ENCODE data around the gene SLC34A1.

SLC34A1 gene

GRCh38 chr5:177386542-177386941 is 2.3 kb downstream of the SLC34A1 start:
- Histone ChIP-seq H3K27ac (ENCODE audit: insufficient read depth in 1 of 2, low read depth in 1 of 2, low read length in 2 of 2, poor library complexity in 1 of 2, severe bottlenecking in 2 of 2) (no peak overlapping the region), H3K4me1 (ENCODE audit: control extremely low read depth in 1 of 4, control insufficient read depth in 4 of 4, insufficient read depth in 4 of 4, low read length in 3 of 4) (peaks cover 0 to 45% (median 34%) of the 10 kb centered on the region in 4 experiments), H3K4me3 (ENCODE audit: control insufficient read depth in 1 of 7, extremely low read depth in 1 of 7, insufficient read depth in 4 of 7, low read depth in 2 of 7, low read length in 6 of 7) (no peak overlapping the region), H3K27me3 (replicated peaks in 2 of 5; ENCODE audit: control insufficient read depth in 4 of 5, insufficient read depth in 5 of 5, low read length in 4 of 5) (no peaks in the 10 kb centered on the region), H3K36me3 (ENCODE audit: control insufficient read depth in 4 of 4, insufficient read depth in 4 of 4, low read length in 3 of 4) (no peaks in the 10 kb centered on the region), H3K9me3 (ENCODE audit: control extremely low read depth in 1 of 5, control insufficient read depth in 4 of 5, insufficient read depth in 2 of 5, low read depth in 1 of 5, low read length in 4 of 5) (no peaks in the 10 kb centered on the region)
- no peak for DNase-seq
- POLR2A ChIA-PET: no interaction called here
- CTCF ChIA-PET: interaction anchor here (0.6 to 14.2 kb wide), 8 partner anchors 11 to 274 kb away, joined by 3 to 265 read pairs (median 4); partner anchors contain the start of genes PFN3 and PRR7
- WGBS (ENCODE audit: insufficient coverage): 87% methylated on average over 8 of the region's 8 CpGs

GRCh38 chr5:177387405-177387804 is 3.2 kb downstream of the SLC34A1 start:
- CTCF ChIA-PET: interaction anchor here (1.3 to 14.2 kb wide), 9 partner anchors 7 to 275 kb away, joined by 3 to 265 read pairs (median 65); partner anchors contain the start of genes PFN3, PRR7 and SLC34A1
- H3K4me1 ChIP-seq (ENCODE audit: control extremely low read depth in 1 of 4, control insufficient read depth in 4 of 4, insufficient read depth in 4 of 4, low read length in 3 of 4): peaks cover 0 to 50% (median 32%) of the 10 kb centered on the region in 4 experiments

GRCh38 chr5:177388521-177389052 is 4.4 kb downstream of the SLC34A1 start:
- peaks cover 3 to 56% (median 34%) of the 10 kb centered on the region in 4 experiments for H3K4me1 ChIP-seq (ENCODE audit: control extremely low read depth in 1 of 4, control insufficient read depth in 4 of 4, insufficient read depth in 4 of 4, low read length in 3 of 4)
- POLR2A ChIA-PET: interaction anchor here (1.5 kb wide), 1 partner anchor 67 kb away, joined by 3 read pairs; no protein-coding TSS in a partner anchor
- DNase-seq: no peak
- CTCF ChIA-PET: interaction anchor here (0.6 to 14.2 kb wide), 18 partner anchors 8 to 275 kb away, joined by 3 to 265 read pairs (median 12); partner anchors contain the start of genes F12, GRK6, LMAN2 and PFN3
- no peaks in the 10 kb centered on the region for H3K9me3 ChIP-seq (ENCODE audit: control extremely low read depth in 1 of 5, control insufficient read depth in 4 of 5, insufficient read depth in 2 of 5, low read depth in 1 of 5, low read length in 4 of 5)
- no peaks in the 10 kb centered on the region for H3K27me3 ChIP-seq (replicated peaks in 2 of 5; ENCODE audit: control insufficient read depth in 4 of 5, insufficient read depth in 5 of 5, low read length in 4 of 5)
- no peak overlapping the region for H3K4me3 ChIP-seq (ENCODE audit: control insufficient read depth in 1 of 7, extremely low read depth in 1 of 7, insufficient read depth in 4 of 7, low read depth in 2 of 7, low read length in 6 of 7)
- H3K36me3 ChIP-seq (ENCODE audit: control insufficient read depth in 4 of 4, insufficient read depth in 4 of 4, low read length in 3 of 4): no peaks in the 10 kb centered on the region
- no peak overlapping the region for H3K27ac ChIP-seq (ENCODE audit: insufficient read depth in 1 of 2, low read depth in 1 of 2, low read length in 2 of 2, poor library complexity in 1 of 2, severe bottlenecking in 2 of 2)
- 98% methylated on average over 9 of the region's 10 CpGs for WGBS (ENCODE audit: insufficient coverage)

More at GRCh38 chr5:177387405-177387804, 3.2 kb downstream of the SLC34A1 start:
- Histone ChIP-seq H3K27ac (ENCODE audit: insufficient read depth in 1 of 2, low read depth in 1 of 2, low read length in 2 of 2, poor library complexity in 1 of 2, severe bottlenecking in 2 of 2) (no peak overlapping the region), H3K27me3 (replicated peaks in 2 of 5; ENCODE audit: control insufficient read depth in 4 of 5, insufficient read depth in 5 of 5, low read length in 4 of 5) (no peaks in the 10 kb centered on the region), H3K36me3 (ENCODE audit: control insufficient read depth in 4 of 4, insufficient read depth in 4 of 4, low read length in 3 of 4) (no peaks in the 10 kb centered on the region), H3K4me3 (ENCODE audit: control insufficient read depth in 1 of 7, extremely low read depth in 1 of 7, insufficient read depth in 4 of 7, low read depth in 2 of 7, low read length in 6 of 7) (no peak overlapping the region), H3K9me3 (ENCODE audit: control extremely low read depth in 1 of 5, control insufficient read depth in 4 of 5, insufficient read depth in 2 of 5, low read depth in 1 of 5, low read length in 4 of 5) (no peaks in the 10 kb centered on the region)
- POLR2A ChIA-PET: no interaction called here
- WGBS (ENCODE audit: insufficient coverage): 93% methylated on average over 13 of the region's 14 CpGs
- no peak for DNase-seq

GRCh38 chr5:177389241-177390169 is 5.3 kb downstream of the SLC34A1 start:
- Histone ChIP-seq H3K4me3 (ENCODE audit: control insufficient read depth in 1 of 7, extremely low read depth in 1 of 7, insufficient read depth in 4 of 7, low read depth in 2 of 7, low read length in 6 of 7) (no peak overlapping the region), H3K27ac (ENCODE audit: insufficient read depth in 1 of 2, low read depth in 1 of 2, low read length in 2 of 2, poor library complexity in 1 of 2, severe bottlenecking in 2 of 2) (no peak overlapping the region), H3K9me3 (ENCODE audit: control extremely low read depth in 1 of 5, control insufficient read depth in 4 of 5, insufficient read depth in 2 of 5, low read depth in 1 of 5, low read length in 4 of 5) (no peaks in the 10 kb centered on the region), H3K36me3 (ENCODE audit: control insufficient read depth in 4 of 4, insufficient read depth in 4 of 4, low read length in 3 of 4) (no peaks in the 10 kb centered on the region), H3K27me3 (replicated peaks in 2 of 5; ENCODE audit: control insufficient read depth in 4 of 5, insufficient read depth in 5 of 5, low read length in 4 of 5) (no peaks in the 10 kb centered on the region), H3K4me1 (ENCODE audit: control extremely low read depth in 1 of 4, control insufficient read depth in 4 of 4, insufficient read depth in 4 of 4, low read length in 3 of 4) (peaks cover 3 to 62% (median 41%) of the 10 kb centered on the region in 4 experiments)
- ChIA-PET CTCF (interaction anchor here (0.6 to 14.2 kb wide), 32 partner anchors 9 to 276 kb away, joined by 3 to 265 read pairs (median 6); partner anchors contain the start of genes DOK3, F12, GRK6 and LMAN2), POLR2A (interaction anchor here (1.5 kb wide), 1 partner anchor 66 kb away, joined by 3 read pairs; no protein-coding TSS in a partner anchor)
- 78% methylated on average over 18 of the region's 21 CpGs for WGBS (ENCODE audit: insufficient coverage)
- DNase-seq: no peak

- peak; percentile 88 to 96 (median 94) for DNase-seq
- Histone ChIP-seq H3K36me3 (ENCODE audit: control insufficient read depth in 4 of 4, insufficient read depth in 4 of 4, low read length in 3 of 4) (no peaks in the 10 kb centered on the region), H3K9me3 (ENCODE audit: control extremely low read depth in 1 of 5, control insufficient read depth in 4 of 5, insufficient read depth in 2 of 5, low read depth in 1 of 5, low read length in 4 of 5) (no peaks in the 10 kb centered on the region), H3K4me3 (ENCODE audit: control insufficient read depth in 1 of 7, extremely low read depth in 1 of 7, insufficient read depth in 4 of 7, low read depth in 2 of 7, low read length in 6 of 7) (no peak overlapping the region), H3K27me3 (replicated peaks in 2 of 5; ENCODE audit: control insufficient read depth in 4 of 5, insufficient read depth in 5 of 5, low read length in 4 of 5) (no peaks in the 10 kb centered on the region), H3K4me1 (ENCODE audit: control extremely low read depth in 1 of 4, control insufficient read depth in 4 of 4, insufficient read depth in 4 of 4, low read length in 3 of 4) (peaks cover 3 to 58% (median 37%) of the 10 kb centered on the region in 4 experiments), H3K27ac (ENCODE audit: insufficient read depth in 1 of 2, low read depth in 1 of 2, low read length in 2 of 2, poor library complexity in 1 of 2, severe bottlenecking in 2 of 2) (no peak overlapping the region)
- ChIA-PET POLR2A (interaction anchor here (0.9 to 2.2 kb wide), 2 partner anchors 13 to 65 kb away, joined by 4 to 9 read pairs; no protein-coding TSS in a partner anchor), CTCF (interaction anchor here (0.6 to 14.2 kb wide), 37 partner anchors 10 to 130 kb away, joined by 3 to 265 read pairs (median 5); partner anchors contain the start of genes DOK3, GRK6, LMAN2 and PDLIM7)
- WGBS (ENCODE audit: insufficient coverage): 34% methylated on average over 8 of the region's 13 CpGs
Observed at GRCh38 chr5:177390363-177391300, 6.4 kb downstream of the SLC34A1 start.

DNA sequence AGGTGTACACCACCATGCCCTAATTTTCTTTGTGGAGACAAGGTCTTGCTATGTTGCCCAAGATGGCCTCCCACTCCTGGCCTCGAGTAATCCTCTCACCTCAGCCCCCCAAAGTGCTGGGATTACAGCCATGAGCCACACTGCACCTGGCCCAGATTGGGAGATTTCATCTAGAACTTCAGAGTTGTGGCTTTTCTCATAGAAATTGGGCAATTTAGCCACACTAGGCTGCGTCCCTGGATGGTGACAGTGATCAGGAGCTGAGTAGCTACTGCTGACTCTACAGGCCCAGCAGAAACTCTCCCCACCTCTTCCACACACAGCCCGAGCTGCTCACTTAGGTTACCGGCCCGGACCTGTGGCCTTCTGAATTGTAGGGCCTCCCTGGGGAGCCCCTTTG is 8.5 kb downstream of the SLC34A1 start:
- H3K27ac ChIP-seq (ENCODE audit: insufficient read depth in 1 of 2, low read depth in 1 of 2, low read length in 2 of 2, poor library complexity in 1 of 2, severe bottlenecking in 2 of 2): no peak overlapping the region
- H3K36me3 ChIP-seq (ENCODE audit: control insufficient read depth in 4 of 4, insufficient read depth in 4 of 4, low read length in 3 of 4): no peaks in the 10 kb centered on the region
- H3K4me1 ChIP-seq (ENCODE audit: control extremely low read depth in 1 of 4, control insufficient read depth in 4 of 4, insufficient read depth in 4 of 4, low read length in 3 of 4): peaks cover 3 to 50% (median 29%) of the 10 kb centered on the region in 4 experiments
- ChIA-PET CTCF (interaction anchor here (1.0 to 14.2 kb wide), 10 partner anchors 11 to 116 kb away, joined by 3 to 265 read pairs (median 6); partner anchors contain the start of genes DOK3, PFN3, PRR7 and SLC34A1), POLR2A (interaction anchor here (1.4 kb wide), 1 partner anchor 9 kb away, joined by 3 read pairs; no protein-coding TSS in a partner anchor)
- no peaks in the 10 kb centered on the region for H3K27me3 ChIP-seq (replicated peaks in 2 of 5; ENCODE audit: control insufficient read depth in 4 of 5, insufficient read depth in 5 of 5, low read length in 4 of 5)
- peak in 2 of 3 donors; percentile 26 to 28 for DNase-seq
- H3K4me3 ChIP-seq (ENCODE audit: control insufficient read depth in 1 of 7, extremely low read depth in 1 of 7, insufficient read depth in 4 of 7, low read depth in 2 of 7, low read length in 6 of 7): no peak overlapping the region
- no peaks in the 10 kb centered on the region for H3K9me3 ChIP-seq (ENCODE audit: control extremely low read depth in 1 of 5, control insufficient read depth in 4 of 5, insufficient read depth in 2 of 5, low read depth in 1 of 5, low read length in 4 of 5)
- WGBS (ENCODE audit: insufficient coverage): 42% methylated on average over 2 of the region's 5 CpGs
